A549 (cell line): ENCODE data around the gene ADIG. TPM values are rescaled to one million over a fixed set of nuclear protein-coding genes. Genes with fewer than 3 reads are reported as not detected.

ENCODE experiments used
- ATAC-seq, 2 experiments: fragments of 200-7000 bp in 1 of 2; fragments of >200 bp in 1 of 2; cut with Nextera tagmentation in 1 of 2; cut with Tn5 transposase in 1 of 2; 3 replicates each; pipeline versions ENCODE4 v1.8.0 to v1.9.1; 2018 to 2020; ENCODE audit warnings: mild to moderate bottlenecking in 1 of 2, moderate library complexity in 1 of 2
- CTCF ChIA-PET: fragments of 300-600 bp; sonication (Branson Sonifier 250); formaldehyde crosslinking; extraction: SDS; loops from one replicate; lab custom pipeline; 2021; ENCODE audit warnings: antibody characterized with exemption, inconsistent platforms; lab: Yijun Ruan, JAX
- POLR2A ChIA-PET: fragments of 350-600 bp; formaldehyde crosslinking; extraction: SDS; loops from one replicate; lab custom pipeline; 2021; ENCODE audit warnings: antibody characterized with exemption, inconsistent platforms; lab: Yijun Ruan, JAX
- DNase-seq, 2 experiments: peaks; one replicate each; pipeline versions ENCODE4 v3.0.0 to v3.0.0-alpha.2; 2011 to 2016; ENCODE audit warnings: low read depth in 1 of 2, low spot score in 1 of 2
- FAIRE-seq: peaks from 2 replicates; lab custom pipeline; 2011; peaks lifted over from hg19 to GRCh38; lab: Jason Lieb, UNC
- H3K27ac ChIP-seq, 2 experiments: fragments of >200 bp; sonication (Bioruptor Twin); formaldehyde crosslinking; 3 replicates each; pipeline ENCODE4 v1.5.1; 2016 to 2017
- H3K4me1 ChIP-seq: fragments of >200 bp; sonication (Bioruptor Twin); formaldehyde crosslinking; 3 replicates; pipeline ENCODE4 v1.6.1; 2016
- H3K4me2 ChIP-seq: fragments of >200 bp; sonication (Bioruptor Twin); formaldehyde crosslinking; 3 replicates; pipeline ENCODE4 v1.6.1; 2016
- H3K4me3 ChIP-seq: fragments of >200 bp; sonication (Bioruptor Twin); formaldehyde crosslinking; 3 replicates; pipeline ENCODE4 v1.5.1; 2016
- H3K9me3 ChIP-seq: fragments of >200 bp; sonication (Bioruptor Twin); formaldehyde crosslinking; 3 replicates; pipeline ENCODE4 v1.6.1; 2016
- CBX2 ChIP-seq: fragments of 200-600 bp; sonication (generic); IDR thresholded peaks from 2 replicates; pipeline ENCODE4 v1.6.1; 2016; ENCODE audit warnings: low read depth, mild to moderate bottlenecking, borderline replicate concordance
- CBX8 ChIP-seq: fragments of 200-600 bp; sonication (generic); IDR thresholded peaks from 2 replicates; pipeline ENCODE4 v1.6.1; 2016
- CHD4 ChIP-seq: fragments of 200-600 bp; sonication (generic); IDR thresholded peaks from 2 replicates; pipeline ENCODE4 v1.6.1; 2016; ENCODE audit warnings: antibody characterized with exemption, mild to moderate bottlenecking, borderline replicate concordance
- EHMT2 ChIP-seq: fragments of 200-600 bp; sonication (generic); IDR thresholded peaks from 2 replicates; pipeline ENCODE4 v1.6.1; 2016; ENCODE audit warnings: antibody characterized with exemption, low read depth, mild to moderate bottlenecking, moderate library complexity
- ELK1 ChIP-seq: fragments of 150-350 bp; IDR thresholded peaks from 2 replicates; pipeline ENCODE4 v1.6.1; 2014; ENCODE audit warnings: low read depth, mild to moderate bottlenecking, low read length
- EP300 ChIP-seq, 2 experiments: fragments of >200 bp; sonication (Bioruptor Twin); formaldehyde crosslinking; IDR thresholded peaks; 2 replicates in 1 of 2; 3 replicates in 1 of 2; pipeline ENCODE4 v1.6.1; 2016 to 2017
- ESRRA ChIP-seq: fragments of 150-350 bp; IDR thresholded peaks from 2 replicates; pipeline ENCODE4 v1.6.1; 2014; ENCODE audit warnings: mild to moderate bottlenecking, low read length, borderline replicate concordance
- FOSL2 ChIP-seq, 2 experiments: fragments of 450-650 bp in 1 of 2; fragments of >200 bp in 1 of 2; sonication (Bioruptor Twin) in 1 of 2; formaldehyde crosslinking; IDR thresholded peaks; 2 replicates each; pipeline versions ENCODE4 v1.5.0 to v1.6.1; 2016 to 2020; ENCODE audit warnings: mild to moderate bottlenecking in 1 of 2, moderate library complexity in 1 of 2
- FOXS1 ChIP-seq: fragments of 250-450 bp; sonication (Bioruptor Pico); IDR thresholded peaks from 2 replicates; pipeline ENCODE4 v1.5.0; 2020; ENCODE audit warnings: mild to moderate bottlenecking, moderate library complexity
- HDAC2 ChIP-seq: fragments of 200-600 bp; sonication (generic); IDR thresholded peaks from 2 replicates; pipeline ENCODE4 v1.6.1; 2016
- HOXA7 ChIP-seq: fragments of 250-450 bp; sonication (Bioruptor Pico); IDR thresholded peaks from 2 replicates; pipeline ENCODE4 v1.5.0; 2020; ENCODE audit warnings: mild to moderate bottlenecking, moderate library complexity
- HOXB5 ChIP-seq: fragments of 250-450 bp; sonication (Bioruptor Pico); IDR thresholded peaks from 2 replicates; pipeline ENCODE4 v1.5.0; 2020; ENCODE audit warnings: mild to moderate bottlenecking, moderate library complexity
- JUNB ChIP-seq: fragments of >200 bp; sonication (Bioruptor Twin); formaldehyde crosslinking; IDR thresholded peaks from 2 replicates; pipeline ENCODE4 v1.6.1; 2016
- MAFK ChIP-seq: fragments of 450-650 bp; IDR thresholded peaks from 2 replicates; pipeline ENCODE4 v1.6.1; 2014; ENCODE audit not compliant: partially characterized antibody
- NPAS2 ChIP-seq: fragments of 250-450 bp; sonication (Bioruptor Pico); IDR thresholded peaks from 2 replicates; pipeline ENCODE4 v1.8.0; 2022; ENCODE audit warnings: mild to moderate bottlenecking, moderate library complexity, borderline replicate concordance
- PHF8 ChIP-seq: fragments of 200-600 bp; sonication (generic); IDR thresholded peaks from 2 replicates; pipeline ENCODE4 v1.6.1; 2016; ENCODE audit warnings: low read depth, mild to moderate bottlenecking, antibody characterized with exemption, moderate library complexity, borderline replicate concordance
- POLR2AphosphoS2 ChIP-seq: conservative IDR thresholded peaks from 2 replicates; pipeline ENCODE4 v1.6.1; 2012; ENCODE audit warnings: low read length, improper control_type of control experiment, inconsistent platforms
- RARB ChIP-seq: fragments of 250-450 bp; sonication (Bioruptor Pico); IDR thresholded peaks from 2 replicates; pipeline ENCODE4 v1.8.0; 2021; ENCODE audit warnings: mild to moderate bottlenecking, moderate library complexity
- RCOR1 ChIP-seq: fragments of 150-350 bp; IDR thresholded peaks from 2 replicates; pipeline ENCODE4 v1.6.1; 2014; ENCODE audit warnings: antibody characterized with exemption, low read length, low read depth
- RFX5 ChIP-seq: fragments of 450-650 bp; IDR thresholded peaks from 2 replicates; pipeline ENCODE4 v1.7.1; 2014; ENCODE audit warnings: antibody characterized with exemption, mild to moderate bottlenecking, moderate library complexity
- RNF2 ChIP-seq: fragments of 200-600 bp; sonication (generic); IDR thresholded peaks from 2 replicates; pipeline ENCODE4 v1.6.1; 2016; ENCODE audit warnings: low read depth, mild to moderate bottlenecking, antibody characterized with exemption, moderate library complexity, borderline replicate concordance
- SREBF2 ChIP-seq: fragments of 450-650 bp; IDR thresholded peaks from 2 replicates; pipeline ENCODE4 v1.6.1; 2014; ENCODE audit warnings: mild to moderate bottlenecking, moderate library complexity
- TP53 ChIP-seq: fragments of 250-450 bp; sonication (Bioruptor Pico); IDR thresholded peaks from 2 replicates; pipeline ENCODE4 v1.5.0; 2021; ENCODE audit warnings: mild to moderate bottlenecking, moderate library complexity
- ZC3H11A ChIP-seq: fragments of 450-650 bp; IDR thresholded peaks from 2 replicates; pipeline ENCODE4 v1.6.1; 2014; ENCODE audit warnings: antibody characterized with exemption, mild to moderate bottlenecking
- ZFP36 ChIP-seq: fragments of 450-650 bp; IDR thresholded peaks from 2 replicates; pipeline ENCODE4 v1.6.1; 2014; ENCODE audit warnings: borderline replicate concordance; ENCODE audit not compliant: partially characterized antibody
- WGBS: methylation state at CpG from one replicate; pipeline ENCODE4 v1.1.6; 2017; ENCODE audit errors: missing lambda C conversion rate; 5-methylcytosine and 5-hydroxymethylcytosine counted together
- polyA plus RNA-seq, 4 experiments: library from polyadenylated mRNA; depleted of rRNA in 3 of 4; stranded (reverse); fragments of >200 nt; fragmentation: RNase III in 1 of 4; extraction: RNeasy Plus Mini Kit Qiagen cat#74134 plus additional on column Dnase treatment in 1 of 4; gene quantifications; 2 replicates in 3 of 4; 3 replicates in 1 of 4; pipeline ENCODE4 v1.2.3, GENCODE V29; 2011 to 2017
- TF ChIP-seq, protein P1 (sequence below): IDR thresholded peaks from 2 replicates; pipeline ENCODE4 v1.6.1; 2012; ENCODE audit warnings: low read depth, borderline replicate concordance

The ADIG gene
- polyA plus RNA-seq, 2 of the 4 experiments (the other 2 are of a cell fraction), result not detected

DNA sequence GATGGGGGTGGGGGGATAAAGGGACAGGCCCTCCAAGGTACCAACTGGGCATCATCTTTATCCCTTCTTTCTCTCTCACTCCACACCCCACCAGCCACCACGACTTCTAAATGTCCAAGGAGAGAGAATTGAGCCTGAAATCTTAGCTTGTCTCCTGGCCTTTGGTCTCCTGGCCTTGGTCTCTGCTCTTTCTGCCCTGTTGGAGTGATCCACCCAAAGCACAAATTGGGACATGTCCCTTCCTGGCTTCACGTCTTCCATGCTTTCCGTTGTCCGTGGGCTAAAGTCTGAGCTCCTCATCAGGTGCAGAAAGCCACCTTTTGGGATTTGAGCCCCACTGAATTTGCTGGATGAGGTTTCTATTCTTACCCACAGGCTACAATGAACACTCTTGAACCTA lies 8.4 kb downstream of the ADIG start (continued):
- TF ChIP-seq TP53 (CRISPR knock-in tag) (no peak), RNF2 (no peak), RCOR1 (no peak)
- TF ChIP-seq, all 56 proteins: peak for 0

DNA sequence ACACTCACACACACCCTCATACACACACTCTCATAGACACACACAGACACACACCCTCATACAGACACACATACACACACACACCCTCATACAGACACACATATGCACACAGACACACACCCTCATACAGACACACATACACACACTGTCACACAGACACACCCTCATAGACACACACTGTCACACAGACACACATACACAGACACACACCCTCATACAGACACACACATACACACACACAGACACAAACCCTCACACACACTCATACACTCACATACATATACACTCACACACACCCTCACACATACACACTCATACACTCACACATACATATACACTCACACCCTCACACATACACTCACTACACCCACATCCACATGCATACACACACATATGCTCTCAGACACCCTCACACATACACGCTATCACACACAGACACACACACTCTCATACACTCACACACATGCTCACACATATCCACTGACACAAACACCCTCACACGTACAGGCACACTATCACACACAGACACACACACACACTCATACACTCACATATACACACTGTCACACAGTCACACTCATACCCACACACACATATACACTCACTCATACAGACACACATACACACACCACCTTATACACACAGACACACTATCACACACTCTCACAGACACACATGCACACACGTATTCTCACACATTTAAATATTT lies 9.1 kb downstream of the ADIG start:
- FAIRE-seq, result no peak

DNA sequence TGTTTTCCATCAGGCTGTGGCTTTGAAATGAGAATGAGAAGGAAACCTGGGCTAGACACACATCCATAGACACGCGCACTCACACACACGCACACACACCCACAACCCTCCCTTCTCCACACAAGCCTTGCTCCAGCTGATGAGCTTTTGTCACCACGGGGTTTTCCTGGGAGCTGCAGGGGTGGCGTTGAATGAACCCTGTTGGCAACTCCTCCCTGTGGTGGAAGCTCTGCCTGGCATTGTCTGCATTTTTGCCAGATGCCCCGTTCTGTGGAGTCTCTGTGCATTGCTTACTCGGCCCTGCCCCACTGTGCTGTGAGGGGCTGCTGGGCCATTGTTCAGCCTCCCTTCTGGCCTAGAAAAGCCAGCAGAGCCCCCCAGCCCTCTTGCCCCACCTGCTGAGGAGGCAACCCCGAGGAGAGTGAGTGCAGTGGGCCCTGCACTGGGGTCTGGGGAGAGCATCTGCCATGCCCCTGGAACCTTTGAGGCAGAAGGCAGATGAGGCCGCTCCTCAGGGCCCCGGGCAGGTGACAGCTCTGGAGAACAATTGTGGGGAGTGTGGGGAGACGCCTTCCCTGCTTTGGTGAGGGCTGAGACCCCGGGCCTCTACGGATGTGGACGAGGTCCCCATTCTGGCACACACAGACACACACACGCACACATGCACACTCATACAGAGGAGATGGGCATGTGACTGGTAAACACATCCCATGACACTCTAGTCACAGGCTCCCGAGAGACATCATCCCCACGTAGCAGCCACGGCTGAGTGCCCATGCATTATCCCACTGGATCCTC lies 9.9 kb downstream of the ADIG start:
- no peak overlapping the region for H3K4me3 ChIP-seq
- DNase-seq (no peak), FAIRE-seq (no peak), ATAC-seq (peak; percentile 42 to 49; a peak in 3 of 6 replicates)
- H3K27ac ChIP-seq, result peak overlapping the region in 1 of 2 experiments; percentile 44; a peak in 1 of 6 replicates
- 65% methylated on average over 13 of the region's 18 CpGs for WGBS
- TF ChIP-seq SREBF2 (no peak), ELK1 (no peak), HOXB5 (CRISPR knock-in tag) (no peak), FOSL2 (IDR thresholded peaks at IDR 0.05) (no peak), FOSL2 (CRISPR knock-in tag; IDR thresholded peaks at IDR 0.05) (no peak), CHD4 (no peak), HDAC2 (no peak), NPAS2 (CRISPR knock-in tag) (no peak), HOXA7 (CRISPR knock-in tag) (no peak), EHMT2 (no peak), CBX8 (no peak), EP300 (IDR thresholded peaks at IDR 0.05) (no peak), PHF8 (no peak), ZC3H11A (no peak), ESRRA (no peak)
- H3K4me1 ChIP-seq, result peaks cover 14% of the 10 kb centered on the region; the same call in 2 of the 3 replicates
- POLR2A ChIA-PET, result no interaction called here
- CTCF ChIA-PET, result interaction anchor here (0.6 to 2.0 kb wide), 3 partner anchors 10 to 42 kb away, joined by 3 to 7 read pairs (median 4); partner anchors contain the start of gene ADIG
- H3K9me3 ChIP-seq, result no peaks in the 10 kb centered on the region
- H3K4me2 ChIP-seq, result no peak overlapping the region

More for the DNA sequence above, 9.1 kb downstream of the ADIG start:
- H3K27ac ChIP-seq, result no peak overlapping the region
- TF ChIP-seq, protein P1, sequence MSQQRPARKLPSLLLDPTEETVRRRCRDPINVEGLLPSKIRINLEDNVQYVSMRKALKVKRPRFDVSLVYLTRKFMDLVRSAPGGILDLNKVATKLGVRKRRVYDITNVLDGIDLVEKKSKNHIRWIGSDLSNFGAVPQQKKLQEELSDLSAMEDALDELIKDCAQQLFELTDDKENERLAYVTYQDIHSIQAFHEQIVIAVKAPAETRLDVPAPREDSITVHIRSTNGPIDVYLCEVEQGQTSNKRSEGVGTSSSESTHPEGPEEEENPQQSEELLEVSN, result no peak
- no peak for TF ChIP-seq FOXS1 (CRISPR knock-in tag)
- TF ChIP-seq NPAS2 (CRISPR knock-in tag), result no peak
- no peak for TF ChIP-seq HOXB5 (CRISPR knock-in tag)
- TF ChIP-seq EHMT2, result no peak
- no peak for TF ChIP-seq JUNB
- TF ChIP-seq POLR2AphosphoS2, result no peak
- no peak for TF ChIP-seq ELK1
- no peak for TF ChIP-seq ZFP36
- no peak for TF ChIP-seq PHF8
- TF ChIP-seq CHD4, result no peak
- no peak for TF ChIP-seq RARB (CRISPR knock-in tag)
- TF ChIP-seq MAFK, result no peak
- no peak for TF ChIP-seq CBX2
- no peak for TF ChIP-seq FOSL2 (IDR thresholded peaks at IDR 0.05)
- no peak for TF ChIP-seq FOSL2 (CRISPR knock-in tag; IDR thresholded peaks at IDR 0.05)
- no peak for TF ChIP-seq RFX5
- DNase-seq, result no peak
- ChIA-PET CTCF (interaction anchor here (0.6 to 2.0 kb wide), 2 partner anchors 21 to 43 kb away, joined by 4 to 7 read pairs; no protein-coding TSS in a partner anchor), POLR2A (no interaction called here)
- H3K4me3 ChIP-seq, result no peak overlapping the region
- H3K9me3 ChIP-seq, result no peaks in the 10 kb centered on the region
- 85% methylated on average over 3 of the region's 3 CpGs for WGBS
- H3K4me2 ChIP-seq, result no peak overlapping the region
- peaks cover 14% of the 10 kb centered on the region; the same call in 2 of the 3 replicates for H3K4me1 ChIP-seq
- no peak for ATAC-seq
